GM12864 (cell line): ENCODE data around the gene CCL20.

Experiments used
- DNase-seq: peaks from one replicate; pipeline ENCODE4 v3.0.0-alpha.2; 2011; ENCODE audit warnings: low read depth
- H3K4me3 ChIP-seq: 2 replicates; pipeline ENCODE4 v1.5.1; 2011; ENCODE audit warnings: mild to moderate bottlenecking, low read depth, low read length, control low read depth
- CTCF ChIP-seq: IDR thresholded peaks from 2 replicates; pipeline ENCODE4 v1.5.1; 2011; ENCODE audit warnings: low read depth, mild to moderate bottlenecking, moderate library complexity, low read length, control low read depth, inconsistent platforms; ENCODE audit errors: missing control alignments

Gene CCL20

DNA sequence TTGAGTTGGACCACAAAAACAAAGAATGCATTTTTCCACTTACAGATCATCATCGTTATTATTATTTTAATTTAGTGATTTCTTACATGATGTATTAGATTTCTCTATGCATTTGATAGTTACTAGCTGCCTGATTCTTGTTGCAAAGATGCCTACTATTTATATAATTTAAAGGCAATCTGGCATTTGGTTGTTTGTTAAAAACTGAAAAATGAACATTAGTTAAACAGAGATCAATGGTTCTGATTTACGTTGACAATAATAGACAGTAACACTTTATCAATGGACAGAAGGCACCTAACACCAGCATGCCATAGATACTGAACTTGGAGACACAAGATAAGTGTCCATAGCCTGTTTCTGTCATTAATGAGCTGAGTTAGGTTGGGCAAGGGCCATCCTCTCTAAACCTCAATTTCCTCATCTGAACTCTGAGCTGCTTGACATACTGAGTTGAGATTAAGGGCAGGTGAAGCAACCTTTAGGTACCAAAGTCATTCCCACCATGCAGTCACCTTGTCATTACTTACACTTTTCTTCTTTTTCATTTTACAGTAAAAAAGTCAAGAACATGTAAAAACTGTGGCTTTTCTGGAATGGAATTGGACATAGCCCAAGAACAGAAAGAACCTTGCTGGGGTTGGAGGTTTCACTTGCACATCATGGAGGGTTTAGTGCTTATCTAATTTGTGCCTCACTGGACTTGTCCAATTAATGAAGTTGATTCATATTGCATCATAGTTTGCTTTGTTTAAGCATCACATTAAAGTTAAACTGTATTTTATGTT is 3.1 kb downstream of the CCL20 start:
- TF ChIP-seq CTCF, result no peak
- no peak overlapping the region for H3K4me3 ChIP-seq
- no peak for DNase-seq

- no peak overlapping the region for H3K4me3 ChIP-seq
- no peak for TF ChIP-seq CTCF
- DNase-seq, result no peak
These were observed 3.7 kb downstream of the CCL20 start for GRCh38 chr2:227817336-227817735.

DNA sequence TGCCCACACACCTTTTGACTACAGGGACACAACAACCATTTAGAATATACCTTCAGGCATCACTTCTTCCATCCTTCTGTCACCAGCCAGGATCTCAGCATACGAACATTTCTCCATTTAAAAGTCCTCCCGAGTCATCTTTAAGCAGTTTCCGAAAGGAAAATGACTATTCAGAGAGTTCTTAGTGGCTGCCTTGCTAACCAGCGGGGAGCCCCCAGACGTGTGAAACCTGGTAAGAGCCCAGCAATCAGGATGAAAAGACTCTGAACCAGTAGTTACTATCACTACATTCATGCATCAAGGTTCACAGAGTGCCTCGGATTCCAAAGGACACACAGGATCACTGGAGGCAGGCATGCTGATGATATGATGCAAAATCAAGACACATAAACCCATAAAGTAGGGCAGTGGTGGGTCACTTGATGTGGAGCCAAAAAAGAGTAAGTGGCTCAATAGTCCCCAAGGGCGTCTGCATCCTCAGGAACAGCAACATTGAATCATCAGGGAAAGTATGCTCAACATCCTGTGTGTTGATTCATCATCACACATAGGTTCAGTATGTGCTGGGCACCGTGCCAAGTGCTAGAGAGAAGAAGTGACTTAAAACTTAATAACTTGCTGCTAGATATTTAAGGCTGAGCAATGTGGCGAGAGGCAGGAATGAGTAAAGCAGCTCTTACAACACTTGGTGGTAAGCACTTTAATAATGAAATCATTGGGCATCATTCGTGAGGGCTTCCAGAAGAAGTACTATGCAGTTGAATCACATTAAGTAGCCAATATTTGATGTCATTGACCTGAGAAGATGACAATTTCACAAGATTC is 4.4 kb downstream of the CCL20 start:
- H3K4me3 ChIP-seq, result no peak overlapping the region
- TF ChIP-seq CTCF, result no peak
- DNase-seq, result peak; percentile 3

GRCh38 chr2:227818675-227819397 is 5.2 kb downstream of the CCL20 start:
- H3K4me3 ChIP-seq, result no peak overlapping the region
- no peak for DNase-seq
- no peak for TF ChIP-seq CTCF

- no peak overlapping the region for H3K4me3 ChIP-seq
- DNase-seq, result no peak
- TF ChIP-seq CTCF, result no peak
These were observed 5.7 kb downstream of the CCL20 start for GRCh38 chr2:227819398-227819697.

DNA sequence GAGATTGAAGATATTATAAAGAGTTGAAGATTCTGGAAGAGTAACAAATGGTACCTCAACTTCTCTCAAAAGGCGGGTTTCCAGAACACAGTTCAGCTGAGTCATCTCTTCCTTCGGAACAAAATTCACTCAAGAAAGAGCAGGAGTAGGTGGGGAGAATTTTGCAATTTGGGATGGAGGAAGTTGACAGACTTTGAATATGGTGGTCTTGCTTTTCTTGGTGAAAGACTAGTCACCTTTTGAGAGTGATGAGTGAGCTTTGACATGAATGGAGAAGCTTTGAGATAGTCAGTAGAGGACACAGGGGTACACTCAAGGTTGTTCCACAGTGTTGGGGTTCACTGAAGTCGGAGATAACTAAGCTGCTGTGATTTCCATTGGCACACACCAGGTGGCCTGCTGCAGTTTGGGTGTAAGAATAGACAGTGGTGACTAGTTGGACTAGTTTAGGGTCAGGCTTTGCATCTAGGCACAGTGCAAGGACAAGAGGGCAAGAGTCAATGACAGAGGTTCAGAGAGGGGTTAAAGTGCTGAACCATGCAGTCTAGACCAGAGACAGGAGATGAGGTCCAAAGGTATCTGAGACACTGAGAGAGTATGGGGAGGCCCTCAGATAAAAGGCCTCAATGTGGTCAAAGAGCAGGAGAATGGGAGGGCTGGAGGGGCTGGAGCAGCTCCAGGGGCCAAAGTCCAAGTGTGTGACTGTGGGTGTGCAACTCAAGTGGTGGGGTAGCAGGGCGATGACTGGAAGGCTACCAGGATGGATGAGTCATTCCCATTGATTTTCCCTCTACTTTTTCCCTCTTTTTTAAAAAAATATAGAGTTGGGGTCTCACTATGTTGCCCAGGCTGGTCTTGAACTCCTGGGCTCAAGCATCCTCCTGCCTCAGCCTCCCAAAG is 7.7 kb downstream of the CCL20 start:
- DNase-seq, result no peak
- H3K4me3 ChIP-seq, result no peak overlapping the region
- no peak for TF ChIP-seq CTCF
